ENCODE results near the gene TRAK1.

Gene TRAK1

GRCh38 chr3:42077785-42078184 is 13.4 kb upstream of the TRAK1 start:
- Histone ChIP-seq H3K9me3 (ENCODE audit: low read length) (peaks cover 6% of the 10 kb centered on the region), H3K4me3 (ENCODE audit: low read length) (no peak overlapping the region), H2AFZ (ENCODE audit: low read depth, low read length) (no peak overlapping the region), H3K36me3 (ENCODE audit: insufficient read depth, low read length) (no peaks in the 10 kb centered on the region), H3K4me1 (ENCODE audit: insufficient read depth, low read length) (peaks cover 25% of the 10 kb centered on the region), H3K27me3 (ENCODE audit: insufficient read depth, low read length) (no peaks in the 10 kb centered on the region)

GRCh38 chr3:42078677-42079076 is 12.5 kb upstream of the TRAK1 start:
- Histone ChIP-seq H3K36me3 (ENCODE audit: insufficient read depth, low read length) (no peaks in the 10 kb centered on the region), H2AFZ (ENCODE audit: low read depth, low read length) (no peak overlapping the region), H3K27me3 (ENCODE audit: insufficient read depth, low read length) (no peaks in the 10 kb centered on the region), H3K4me1 (ENCODE audit: insufficient read depth, low read length) (peaks cover 16% of the 10 kb centered on the region), H3K9me3 (ENCODE audit: low read length) (peaks cover 6% of the 10 kb centered on the region), H3K4me3 (ENCODE audit: low read length) (no peak overlapping the region)

- no peaks in the 10 kb centered on the region for H3K36me3 ChIP-seq (ENCODE audit: insufficient read depth, low read length)
- H3K4me3 ChIP-seq (ENCODE audit: low read length): no peak overlapping the region
- H2AFZ ChIP-seq (ENCODE audit: low read depth, low read length): no peak overlapping the region
- no peaks in the 10 kb centered on the region for H3K27me3 ChIP-seq (ENCODE audit: insufficient read depth, low read length)
- peaks cover 8% of the 10 kb centered on the region for H3K4me1 ChIP-seq (ENCODE audit: insufficient read depth, low read length)
- peaks cover 6% of the 10 kb centered on the region for H3K9me3 ChIP-seq (ENCODE audit: low read length)
Observed at GRCh38 chr3:42079701-42080452, 11.3 kb upstream of the TRAK1 start.

- H2AFZ ChIP-seq (ENCODE audit: low read depth, low read length): no peak overlapping the region
- H3K4me1 ChIP-seq (ENCODE audit: insufficient read depth, low read length): peaks cover 8% of the 10 kb centered on the region
- H3K4me3 ChIP-seq (ENCODE audit: low read length): no peak overlapping the region
- peaks cover 6% of the 10 kb centered on the region for H3K9me3 ChIP-seq (ENCODE audit: low read length)
- no peaks in the 10 kb centered on the region for H3K36me3 ChIP-seq (ENCODE audit: insufficient read depth, low read length)
- no peaks in the 10 kb centered on the region for H3K27me3 ChIP-seq (ENCODE audit: insufficient read depth, low read length)
Observed at GRCh38 chr3:42080453-42080872, 10.7 kb upstream of the TRAK1 start.

GRCh38 chr3:42081838-42082473 is 9.2 kb upstream of the TRAK1 start:
- H3K27me3 ChIP-seq (ENCODE audit: insufficient read depth, low read length): no peaks in the 10 kb centered on the region
- H2AFZ ChIP-seq (ENCODE audit: low read depth, low read length): no peak overlapping the region
- H3K9me3 ChIP-seq (ENCODE audit: low read length): peaks cover 6% of the 10 kb centered on the region
- peaks cover 8% of the 10 kb centered on the region for H3K4me1 ChIP-seq (ENCODE audit: insufficient read depth, low read length)
- H3K36me3 ChIP-seq (ENCODE audit: insufficient read depth, low read length): no peaks in the 10 kb centered on the region
- no peak overlapping the region for H3K4me3 ChIP-seq (ENCODE audit: low read length)

GRCh38 chr3:42084586-42084985 is 6.6 kb upstream of the TRAK1 start:
- peaks cover 26% of the 10 kb centered on the region for H3K36me3 ChIP-seq (ENCODE audit: insufficient read depth, low read length)
- H3K4me3 ChIP-seq (ENCODE audit: low read length): no peak overlapping the region
- no peaks in the 10 kb centered on the region for H3K9me3 ChIP-seq (ENCODE audit: low read length)
- no peaks in the 10 kb centered on the region for H3K27me3 ChIP-seq (ENCODE audit: insufficient read depth, low read length)
- H3K4me1 ChIP-seq (ENCODE audit: insufficient read depth, low read length): peaks cover 8% of the 10 kb centered on the region
- no peak overlapping the region for H2AFZ ChIP-seq (ENCODE audit: low read depth, low read length)

- no peaks in the 10 kb centered on the region for H3K27me3 ChIP-seq (ENCODE audit: insufficient read depth, low read length)
- peaks cover 36% of the 10 kb centered on the region for H3K36me3 ChIP-seq (ENCODE audit: insufficient read depth, low read length)
- no peak overlapping the region for H3K4me3 ChIP-seq (ENCODE audit: low read length)
- peaks cover 3% of the 10 kb centered on the region for H3K9me3 ChIP-seq (ENCODE audit: low read length)
- no peak overlapping the region for H2AFZ ChIP-seq (ENCODE audit: low read depth, low read length)
- peaks cover 1% of the 10 kb centered on the region for H3K4me1 ChIP-seq (ENCODE audit: insufficient read depth, low read length)
Observed at GRCh38 chr3:42085641-42086376, 5.3 kb upstream of the TRAK1 start.

- H3K4me1 ChIP-seq (ENCODE audit: insufficient read depth, low read length): peaks cover 4% of the 10 kb centered on the region
- no peak overlapping the region for H3K4me3 ChIP-seq (ENCODE audit: low read length)
- no peak overlapping the region for H2AFZ ChIP-seq (ENCODE audit: low read depth, low read length)
- H3K9me3 ChIP-seq (ENCODE audit: low read length): peaks cover 5% of the 10 kb centered on the region
- H3K36me3 ChIP-seq (ENCODE audit: insufficient read depth, low read length): peaks cover 45% of the 10 kb centered on the region
- no peaks in the 10 kb centered on the region for H3K27me3 ChIP-seq (ENCODE audit: insufficient read depth, low read length)
Observed at GRCh38 chr3:42088803-42089530, 2.2 kb upstream of the TRAK1 start.

- Histone ChIP-seq H3K4me3 (ENCODE audit: low read length) (no peak overlapping the region), H3K4me1 (ENCODE audit: insufficient read depth, low read length) (peaks cover 4% of the 10 kb centered on the region), H3K36me3 (ENCODE audit: insufficient read depth, low read length) (peaks cover 57% of the 10 kb centered on the region), H3K9me3 (ENCODE audit: low read length) (peaks cover 5% of the 10 kb centered on the region), H3K27me3 (ENCODE audit: insufficient read depth, low read length) (no peaks in the 10 kb centered on the region), H2AFZ (ENCODE audit: low read depth, low read length) (no peak overlapping the region)
Observed at GRCh38 chr3:42092006-42092405, 849 bp downstream of the TRAK1 start.

- Histone ChIP-seq H3K4me3 (ENCODE audit: low read length) (no peak overlapping the region), H3K27me3 (ENCODE audit: insufficient read depth, low read length) (no peaks in the 10 kb centered on the region), H3K9me3 (ENCODE audit: low read length) (peaks cover 5% of the 10 kb centered on the region), H3K4me1 (ENCODE audit: insufficient read depth, low read length) (peaks cover 13% of the 10 kb centered on the region), H3K36me3 (ENCODE audit: insufficient read depth, low read length) (peaks cover 40% of the 10 kb centered on the region), H2AFZ (ENCODE audit: low read depth, low read length) (no peak overlapping the region)
Observed at GRCh38 chr3:42094128-42094527, 3.0 kb downstream of the TRAK1 start.

GRCh38 chr3:42094691-42095391 is 3.7 kb downstream of the TRAK1 start:
- Histone ChIP-seq H3K4me1 (ENCODE audit: insufficient read depth, low read length) (peaks cover 19% of the 10 kb centered on the region), H3K27me3 (ENCODE audit: insufficient read depth, low read length) (no peaks in the 10 kb centered on the region), H3K9me3 (ENCODE audit: low read length) (peaks cover 5% of the 10 kb centered on the region), H3K36me3 (ENCODE audit: insufficient read depth, low read length) (peaks cover 33% of the 10 kb centered on the region), H3K4me3 (ENCODE audit: low read length) (no peak overlapping the region), H2AFZ (ENCODE audit: low read depth, low read length) (no peak overlapping the region)

- Histone ChIP-seq H2AFZ (ENCODE audit: low read depth, low read length) (no peak overlapping the region), H3K9me3 (ENCODE audit: low read length) (peaks cover 4% of the 10 kb centered on the region), H3K36me3 (ENCODE audit: insufficient read depth, low read length) (peaks cover 29% of the 10 kb centered on the region), H3K4me1 (ENCODE audit: insufficient read depth, low read length) (peaks cover 19% of the 10 kb centered on the region), H3K27me3 (ENCODE audit: insufficient read depth, low read length) (no peaks in the 10 kb centered on the region), H3K4me3 (ENCODE audit: low read length) (no peak overlapping the region)
Observed at GRCh38 chr3:42095540-42095939, 4.4 kb downstream of the TRAK1 start.
